ENCODE measurements around the gene B4GAT1. TPM values are rescaled to one million over a fixed set of nuclear protein-coding genes. Genes with fewer than 3 reads are reported as not detected.

Gene B4GAT1
- total and polyA plus RNA-seq, 5 donors from 2014 or later, result 3.5 to 15.1 (median 12.0) TPM

DNA sequence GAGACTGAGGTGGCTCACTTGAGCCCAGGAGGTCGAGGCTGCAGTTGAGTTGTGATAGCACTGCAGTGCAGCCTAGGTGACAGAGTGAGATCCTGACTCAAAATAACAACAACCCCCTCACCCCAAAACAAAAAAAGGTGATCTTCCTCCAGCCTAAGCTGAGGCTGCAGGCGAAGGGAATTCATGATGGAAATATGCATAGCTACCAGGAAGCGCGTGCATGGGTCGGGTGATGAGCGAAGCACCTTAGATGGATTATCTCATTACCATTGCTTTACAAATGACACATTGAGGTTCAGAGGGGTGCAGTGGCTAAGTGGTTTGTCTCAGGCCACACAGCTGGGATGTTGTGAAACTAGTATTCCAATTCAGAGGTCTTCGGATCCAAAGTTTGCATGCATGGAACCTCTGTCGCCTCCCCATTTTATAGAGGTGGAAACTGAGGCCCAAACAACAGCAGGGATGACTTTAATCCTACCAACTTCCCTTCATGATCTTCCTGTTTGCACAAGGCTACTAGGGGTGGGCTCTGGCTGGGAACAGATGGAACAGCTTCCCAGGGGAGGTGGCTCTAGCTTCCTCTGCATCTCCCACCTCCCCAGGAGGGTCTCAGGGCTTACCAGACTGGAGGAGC is 19.5 kb upstream of the B4GAT1 start:
- Mint-ChIP-seq H3K4me1 (peaks cover 0 to 12% (median 6%) of the 10 kb centered on the region in 4 donors), H3K27ac (no peak overlapping the region), H3K9me3 (no peaks in the 10 kb centered on the region), H3K4me3 (peak overlapping the region in 1 of 4 donors; percentile 29), H3K27me3 (no peaks in the 10 kb centered on the region), H3K36me3 (no peaks in the 10 kb centered on the region)
- no peaks in the 10 kb centered on the region for H3K27me3 ChIP-seq (ENCODE audit: control insufficient read depth, insufficient read depth, low read length)
- ATAC-seq (ENCODE audit: low read depth in 2 of 2), result no peak
- no peak for DNase-seq
- H3K27ac ChIP-seq (ENCODE audit: insufficient read depth, low read length, poor library complexity, severe bottlenecking), result no peak overlapping the region
- peaks cover 13% of the 10 kb centered on the region for H3K4me1 ChIP-seq (ENCODE audit: control insufficient read depth, insufficient read depth, low read length, poor library complexity, severe bottlenecking)
- no peak overlapping the region for H3K4me3 ChIP-seq (ENCODE audit: low read depth, low read length)
- no peaks in the 10 kb centered on the region for H3K36me3 ChIP-seq (ENCODE audit: control insufficient read depth, insufficient read depth, low read length)
- H3K9me3 ChIP-seq (ENCODE audit: control insufficient read depth in 2 of 2, low read length in 2 of 2), result no peaks in the 10 kb centered on the region

DNA sequence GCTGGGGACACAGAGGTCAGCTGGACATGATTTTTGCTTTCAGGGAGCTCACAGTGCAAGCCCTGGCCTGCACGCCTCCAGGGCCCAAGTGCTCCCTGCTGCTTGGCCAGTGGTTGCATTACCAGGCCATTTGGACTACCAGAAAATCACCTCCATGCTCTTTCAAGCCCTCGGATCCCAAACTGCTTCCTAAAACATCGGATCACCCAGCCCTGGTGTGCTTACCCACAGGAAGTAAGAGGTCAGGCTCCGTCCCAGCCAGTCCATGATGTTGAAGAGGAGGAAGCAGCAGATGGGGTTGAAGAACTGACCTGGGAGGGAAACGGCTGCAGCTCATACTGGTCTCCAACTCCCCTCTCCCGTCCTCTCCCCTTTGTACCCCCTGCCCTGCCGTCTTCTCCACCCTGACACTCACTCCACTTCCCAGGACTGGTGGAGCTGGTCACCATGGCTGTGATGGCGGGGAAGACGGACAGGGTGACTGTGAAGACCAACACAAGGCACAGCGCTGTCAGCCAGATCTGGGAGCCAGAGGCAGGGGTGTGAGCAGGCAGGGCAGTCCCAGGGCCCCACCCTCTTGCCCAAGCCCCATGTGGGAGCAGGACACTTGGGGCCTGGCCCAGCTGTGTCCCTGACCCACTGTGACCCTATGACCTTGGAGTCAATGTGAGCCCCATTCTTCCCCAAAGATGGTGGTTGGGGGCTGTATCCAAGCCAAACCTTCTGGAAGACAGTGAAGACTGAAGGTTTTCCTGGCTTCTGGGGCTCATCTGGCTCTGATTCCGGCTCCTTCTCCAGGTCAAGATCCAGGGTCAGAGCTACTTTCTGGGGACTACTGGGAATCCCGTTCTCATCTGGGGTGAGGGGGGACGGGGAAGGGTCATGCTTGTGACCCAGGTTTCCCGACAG is 18.5 kb upstream of the B4GAT1 start:
- Mint-ChIP-seq H3K4me1 (peaks cover 0 to 11% (median 6%) of the 10 kb centered on the region in 4 donors), H3K36me3 (no peaks in the 10 kb centered on the region), H3K4me3 (peak overlapping the region in 1 of 4 donors; percentile 29), H3K27ac (no peak overlapping the region), H3K27me3 (no peaks in the 10 kb centered on the region), H3K9me3 (no peaks in the 10 kb centered on the region)
- no peak for DNase-seq
- Histone ChIP-seq H3K4me3 (ENCODE audit: low read depth, low read length) (no peak overlapping the region), H3K9me3 (ENCODE audit: control insufficient read depth in 2 of 2, low read length in 2 of 2) (no peaks in the 10 kb centered on the region), H3K36me3 (ENCODE audit: control insufficient read depth, insufficient read depth, low read length) (no peaks in the 10 kb centered on the region), H3K4me1 (ENCODE audit: control insufficient read depth, insufficient read depth, low read length, poor library complexity, severe bottlenecking) (peaks cover 3% of the 10 kb centered on the region), H3K27me3 (ENCODE audit: control insufficient read depth, insufficient read depth, low read length) (no peaks in the 10 kb centered on the region), H3K27ac (ENCODE audit: insufficient read depth, low read length, poor library complexity, severe bottlenecking) (no peak overlapping the region)
- ATAC-seq (ENCODE audit: low read depth in 2 of 2), result no peak

- Mint-ChIP-seq H3K27me3 (no peaks in the 10 kb centered on the region), H3K27ac (no peak overlapping the region), H3K36me3 (no peaks in the 10 kb centered on the region), H3K4me3 (no peak overlapping the region), H3K4me1 (peaks cover 0 to 7% (median 6%) of the 10 kb centered on the region in 4 donors), H3K9me3 (no peaks in the 10 kb centered on the region)
- Histone ChIP-seq H3K27ac (ENCODE audit: insufficient read depth, low read length, poor library complexity, severe bottlenecking) (no peak overlapping the region), H3K4me1 (ENCODE audit: control insufficient read depth, insufficient read depth, low read length, poor library complexity, severe bottlenecking) (no peaks in the 10 kb centered on the region), H3K9me3 (ENCODE audit: control insufficient read depth in 2 of 2, low read length in 2 of 2) (no peaks in the 10 kb centered on the region), H3K4me3 (ENCODE audit: low read depth, low read length) (no peak overlapping the region), H3K27me3 (ENCODE audit: control insufficient read depth, insufficient read depth, low read length) (no peaks in the 10 kb centered on the region), H3K36me3 (ENCODE audit: control insufficient read depth, insufficient read depth, low read length) (no peaks in the 10 kb centered on the region)
- no peak for DNase-seq
- ATAC-seq (ENCODE audit: low read depth in 2 of 2), result no peak
Observed at GRCh38 chr11:66365166-66365565, 17.7 kb upstream of the B4GAT1 start.

DNA sequence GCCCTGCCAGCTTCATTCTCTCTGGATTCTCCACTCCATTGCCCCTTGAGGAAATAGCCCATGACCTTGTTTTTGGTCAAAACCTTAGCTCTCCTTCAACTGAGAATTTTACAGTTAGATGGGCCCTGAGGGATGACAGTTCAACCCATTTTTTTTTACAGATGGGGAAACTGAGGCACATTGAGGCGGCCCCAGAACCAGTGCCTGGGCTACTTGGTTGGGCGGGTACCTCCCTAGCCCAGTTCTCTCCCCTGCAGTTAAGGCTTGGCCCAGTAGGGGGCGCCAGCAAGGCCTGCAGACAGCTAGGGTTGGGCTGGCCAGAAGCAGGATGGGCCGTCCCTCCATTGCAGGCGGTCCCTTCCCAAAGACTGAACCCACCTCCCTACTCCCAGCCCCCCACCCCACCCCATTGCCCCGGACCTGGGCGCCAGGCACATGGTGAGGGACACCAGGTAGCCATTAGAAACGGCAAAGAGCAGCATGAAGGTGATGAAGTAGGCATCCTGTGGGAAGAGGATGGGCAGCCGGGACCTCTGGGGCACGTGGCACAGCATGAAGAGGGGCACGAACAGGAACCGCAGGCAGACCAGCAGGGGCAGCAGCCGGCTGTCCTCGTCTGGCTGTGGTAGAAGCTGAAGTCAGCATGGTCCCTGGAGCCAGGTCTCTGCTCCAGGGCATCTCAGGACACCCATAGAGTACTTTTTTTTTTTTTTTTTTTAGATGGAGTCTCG is 16.5 kb upstream of the B4GAT1 start:
- Histone ChIP-seq H3K27ac (ENCODE audit: insufficient read depth, low read length, poor library complexity, severe bottlenecking) (no peak overlapping the region), H3K27me3 (ENCODE audit: control insufficient read depth, insufficient read depth, low read length) (no peaks in the 10 kb centered on the region), H3K9me3 (ENCODE audit: control insufficient read depth in 2 of 2, low read length in 2 of 2) (no peaks in the 10 kb centered on the region), H3K4me1 (ENCODE audit: control insufficient read depth, insufficient read depth, low read length, poor library complexity, severe bottlenecking) (no peaks in the 10 kb centered on the region), H3K4me3 (ENCODE audit: low read depth, low read length) (no peak overlapping the region), H3K36me3 (ENCODE audit: control insufficient read depth, insufficient read depth, low read length) (no peaks in the 10 kb centered on the region)
- ATAC-seq (ENCODE audit: low read depth in 2 of 2), result peak in 1 of 2 donors; percentile 33
- Mint-ChIP-seq H3K9me3 (no peaks in the 10 kb centered on the region), H3K4me1 (no peaks in the 10 kb centered on the region), H3K27me3 (no peaks in the 10 kb centered on the region), H3K27ac (no peak overlapping the region), H3K4me3 (no peak overlapping the region), H3K36me3 (no peaks in the 10 kb centered on the region)
- peak; percentile 41 to 60 (median 49) for DNase-seq

DNA sequence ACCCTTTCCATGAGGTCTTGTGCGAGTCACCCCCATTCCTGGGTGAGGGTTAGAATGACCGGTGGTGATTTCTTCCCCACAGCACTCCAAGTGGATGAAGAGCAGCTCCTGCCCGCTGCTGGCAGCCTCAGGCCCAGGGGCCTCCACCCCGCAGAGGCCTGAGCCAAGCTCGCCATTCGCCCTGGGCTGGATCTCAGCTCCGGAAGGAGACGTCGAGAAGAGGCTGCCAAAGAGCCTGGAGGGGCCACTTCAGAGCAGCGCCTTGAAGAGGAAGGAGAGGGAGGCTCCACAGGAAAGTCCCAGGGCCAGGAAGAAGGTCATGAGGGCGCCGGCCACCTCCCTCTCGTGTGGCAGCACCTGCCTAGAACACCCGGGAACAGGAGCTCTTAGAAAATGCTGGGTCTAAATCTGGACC is 15.8 kb upstream of the B4GAT1 start:
- Mint-ChIP-seq H3K4me3 (no peak overlapping the region), H3K4me1 (no peaks in the 10 kb centered on the region), H3K36me3 (peaks cover 3% of the 10 kb centered on the region), H3K27ac (no peak overlapping the region), H3K27me3 (no peaks in the 10 kb centered on the region), H3K9me3 (no peaks in the 10 kb centered on the region)
- Histone ChIP-seq H3K9me3 (ENCODE audit: control insufficient read depth in 2 of 2, low read length in 2 of 2) (no peaks in the 10 kb centered on the region), H3K27me3 (ENCODE audit: control insufficient read depth, insufficient read depth, low read length) (no peaks in the 10 kb centered on the region), H3K4me1 (ENCODE audit: control insufficient read depth, insufficient read depth, low read length, poor library complexity, severe bottlenecking) (no peaks in the 10 kb centered on the region), H3K4me3 (ENCODE audit: low read depth, low read length) (no peak overlapping the region), H3K36me3 (ENCODE audit: control insufficient read depth, insufficient read depth, low read length) (no peaks in the 10 kb centered on the region), H3K27ac (ENCODE audit: insufficient read depth, low read length, poor library complexity, severe bottlenecking) (no peak overlapping the region)
- ATAC-seq (ENCODE audit: low read depth in 2 of 2), result no peak
- DNase-seq, result no peak

DNA sequence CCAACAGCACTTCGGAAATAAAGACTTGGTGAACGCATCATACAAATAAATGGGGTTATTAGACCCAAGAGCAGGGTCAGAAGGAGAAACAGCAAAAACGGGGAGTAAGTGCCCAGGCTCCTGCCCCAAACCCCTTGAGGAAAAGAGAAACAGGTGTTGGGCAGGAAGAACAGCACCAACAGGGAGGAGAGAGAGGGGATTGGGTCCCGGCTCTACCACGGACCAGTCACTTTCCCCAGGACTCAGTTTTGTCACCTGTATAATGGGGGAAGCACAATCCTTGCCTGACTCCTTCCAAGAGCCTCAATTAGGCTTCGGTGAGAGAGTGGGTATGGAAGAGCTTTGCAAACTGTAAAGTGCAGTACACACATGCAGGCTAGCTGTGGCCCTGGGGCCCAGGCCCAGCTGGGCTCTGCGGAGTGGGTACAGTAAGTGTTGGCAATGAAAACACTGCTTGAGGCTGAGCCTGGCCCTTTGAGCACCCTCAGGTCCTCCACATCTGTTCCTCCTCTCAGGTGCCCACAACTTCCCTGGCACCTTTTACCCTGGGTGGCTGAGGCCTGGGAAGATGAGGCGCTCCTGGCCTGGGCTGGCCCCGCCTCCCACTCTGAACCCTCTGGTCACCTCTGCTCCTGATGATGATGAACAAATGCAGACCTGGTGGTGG is 15.2 kb upstream of the B4GAT1 start:
- ATAC-seq (ENCODE audit: low read depth in 2 of 2), result no peak
- Histone ChIP-seq H3K27me3 (ENCODE audit: control insufficient read depth, insufficient read depth, low read length) (no peaks in the 10 kb centered on the region), H3K27ac (ENCODE audit: insufficient read depth, low read length, poor library complexity, severe bottlenecking) (no peak overlapping the region), H3K4me3 (ENCODE audit: low read depth, low read length) (no peak overlapping the region), H3K9me3 (ENCODE audit: control insufficient read depth in 2 of 2, low read length in 2 of 2) (no peaks in the 10 kb centered on the region), H3K36me3 (ENCODE audit: control insufficient read depth, insufficient read depth, low read length) (no peaks in the 10 kb centered on the region), H3K4me1 (ENCODE audit: control insufficient read depth, insufficient read depth, low read length, poor library complexity, severe bottlenecking) (no peaks in the 10 kb centered on the region)
- no peaks in the 10 kb centered on the region for H3K9me3 Mint-ChIP-seq
- peak overlapping the region in 1 of 3 donors; percentile 58 for H3K27ac Mint-ChIP-seq
- H3K4me1 Mint-ChIP-seq, result no peaks in the 10 kb centered on the region
- peaks cover 3% of the 10 kb centered on the region for H3K36me3 Mint-ChIP-seq
- no peak for DNase-seq
- H3K27me3 Mint-ChIP-seq, result no peaks in the 10 kb centered on the region
- H3K4me3 Mint-ChIP-seq, result no peak overlapping the region

- H3K36me3 Mint-ChIP-seq, result peaks cover 3% of the 10 kb centered on the region
- H3K27ac ChIP-seq (ENCODE audit: insufficient read depth, low read length, poor library complexity, severe bottlenecking), result no peak overlapping the region
- H3K27me3 Mint-ChIP-seq, result no peaks in the 10 kb centered on the region
- no peak overlapping the region for H3K4me3 ChIP-seq (ENCODE audit: low read depth, low read length)
- H3K9me3 Mint-ChIP-seq, result no peaks in the 10 kb centered on the region
- H3K4me1 ChIP-seq (ENCODE audit: control insufficient read depth, insufficient read depth, low read length, poor library complexity, severe bottlenecking), result no peaks in the 10 kb centered on the region
- H3K9me3 ChIP-seq (ENCODE audit: control insufficient read depth in 2 of 2, low read length in 2 of 2), result no peaks in the 10 kb centered on the region
- H3K27ac Mint-ChIP-seq, result no peak overlapping the region
- DNase-seq, result no peak
- no peak for ATAC-seq (ENCODE audit: low read depth in 2 of 2)
- H3K27me3 ChIP-seq (ENCODE audit: control insufficient read depth, insufficient read depth, low read length), result no peaks in the 10 kb centered on the region
- H3K4me1 Mint-ChIP-seq, result no peaks in the 10 kb centered on the region
- no peaks in the 10 kb centered on the region for H3K36me3 ChIP-seq (ENCODE audit: control insufficient read depth, insufficient read depth, low read length)
- H3K4me3 Mint-ChIP-seq, result no peak overlapping the region
Observed at GRCh38 chr11:66361502-66361941, 14.1 kb upstream of the B4GAT1 start.

Measured in CD4-positive, CD25-positive, alpha-beta regulatory T cell (primary cell).